Measurements from ENCODE around the gene ORC6.
"Not testable (repeated sequence)": the region's sequence is repeated elsewhere in the genome, so short reads cannot be mapped to it uniquely, and the experiment has no call there.

Gene ORC6

GRCh38 chr16:46689365-46690280 is at the start of gene ORC6:
TSS of gene ORC6 (plus strand) at chr16:46689659. CDS start at chr16:46689706, 47 bp downstream.
- in situ Hi-C loops (cut with MboI; ENCODE audit: low pct_unique_long_range_greater_than_20kb, low sequenced_read_pairs) = no loop called here
- DNase-seq = peak; percentile 96

GRCh38 chr16:46648656-46649055 is 40.8 kb upstream of the ORC6 start:
- no peak for DNase-seq
- in situ Hi-C loops (cut with MboI; ENCODE audit: low pct_unique_long_range_greater_than_20kb, low sequenced_read_pairs) = no loop called here

- in situ Hi-C loops (cut with MboI; ENCODE audit: low pct_unique_long_range_greater_than_20kb, low sequenced_read_pairs) = loop anchor here (25.0 kb wide), 1 partner anchor 263 kb away; no protein-coding TSS in a partner anchor
- DNase-seq = no peak
Measured at GRCh38 chr16:46649588-46650253, 39.7 kb upstream of the ORC6 start.

- in situ Hi-C loops (cut with MboI; ENCODE audit: low pct_unique_long_range_greater_than_20kb, low sequenced_read_pairs) = loop anchor here (25.0 kb wide), 1 partner anchor 262 kb away; no protein-coding TSS in a partner anchor
- DNase-seq = no peak
Measured at GRCh38 chr16:46650254-46650623, 39.2 kb upstream of the ORC6 start.

- in situ Hi-C loops (cut with MboI; ENCODE audit: low pct_unique_long_range_greater_than_20kb, low sequenced_read_pairs) = loop anchor here (25.0 kb wide), 1 partner anchor 261 kb away; no protein-coding TSS in a partner anchor
- peak; percentile 14 for DNase-seq
Measured at GRCh38 chr16:46651305-46651704, 38.2 kb upstream of the ORC6 start.

- peak; percentile 95 for DNase-seq
- in situ Hi-C loops (cut with MboI; ENCODE audit: low pct_unique_long_range_greater_than_20kb, low sequenced_read_pairs) = loop anchor here (25.0 kb wide), 1 partner anchor 253 kb away; no protein-coding TSS in a partner anchor
Measured at GRCh38 chr16:46658925-46659324, 30.5 kb upstream of the ORC6 start.

GRCh38 chr16:46662123-46662522 is 27.3 kb upstream of the ORC6 start:
- in situ Hi-C loops (cut with MboI; ENCODE audit: low pct_unique_long_range_greater_than_20kb, low sequenced_read_pairs) = loop anchor here (25.0 kb wide), 1 partner anchor 250 kb away; no protein-coding TSS in a partner anchor

GRCh38 chr16:46673320-46674013 is 16.0 kb upstream of the ORC6 start:
- in situ Hi-C loops (cut with MboI; ENCODE audit: low pct_unique_long_range_greater_than_20kb, low sequenced_read_pairs) = loop anchor here (25.0 kb wide), 1 partner anchor 239 kb away; no protein-coding TSS in a partner anchor

More at GRCh38 chr16:46662123-46662522, 27.3 kb upstream of the ORC6 start:
- DNase-seq = no peak

GRCh38 chr16:46677943-46678342 is 11.5 kb upstream of the ORC6 start:
- in situ Hi-C loops (cut with MboI; ENCODE audit: low pct_unique_long_range_greater_than_20kb, low sequenced_read_pairs); DNase-seq: not testable (repeated sequence)

More at GRCh38 chr16:46673320-46674013, 16.0 kb upstream of the ORC6 start:
- DNase-seq = peak; percentile 80

- DNase-seq; in situ Hi-C loops (cut with MboI; ENCODE audit: low pct_unique_long_range_greater_than_20kb, low sequenced_read_pairs): not testable (repeated sequence)
Measured at GRCh38 chr16:46681867-46682266, 7.6 kb upstream of the ORC6 start.

- in situ Hi-C loops (cut with MboI; ENCODE audit: low pct_unique_long_range_greater_than_20kb, low sequenced_read_pairs) = no loop called here
- no peak for DNase-seq
Measured at GRCh38 chr16:46686815-46687473, 2.5 kb upstream of the ORC6 start.

GRCh38 chr16:46687486-46687885 is 2.0 kb upstream of the ORC6 start:
- DNase-seq = no peak
- in situ Hi-C loops (cut with MboI; ENCODE audit: low pct_unique_long_range_greater_than_20kb, low sequenced_read_pairs) = no loop called here

- in situ Hi-C loops (cut with MboI; ENCODE audit: low pct_unique_long_range_greater_than_20kb, low sequenced_read_pairs) = no loop called here
- DNase-seq = peak; percentile 82
Measured at GRCh38 chr16:46688101-46688653, 1.3 kb upstream of the ORC6 start.

- DNase-seq = peak; percentile 97
- in situ Hi-C loops (cut with MboI; ENCODE audit: low pct_unique_long_range_greater_than_20kb, low sequenced_read_pairs) = no loop called here
Measured at GRCh38 chr16:46688654-46689364, 650 bp upstream of the ORC6 start, which contains the start of gene VPS35. TSS of gene VPS35 (minus strand) at chr16:46689178. CDS start at chr16:46689133, 45 bp downstream.

- peak; percentile 32 for DNase-seq
- in situ Hi-C loops (cut with MboI; ENCODE audit: low pct_unique_long_range_greater_than_20kb, low sequenced_read_pairs) = no loop called here
Measured at GRCh38 chr16:46690281-46691178, 1.1 kb downstream of the ORC6 start.

- DNase-seq = peak; percentile 61
- in situ Hi-C loops (cut with MboI; ENCODE audit: low pct_unique_long_range_greater_than_20kb, low sequenced_read_pairs) = no loop called here
Measured at GRCh38 chr16:46691726-46692125, 2.3 kb downstream of the ORC6 start.

- in situ Hi-C loops (cut with MboI; ENCODE audit: low pct_unique_long_range_greater_than_20kb, low sequenced_read_pairs) = no loop called here
- no peak for DNase-seq
Measured at GRCh38 chr16:46693598-46693997, 4.1 kb downstream of the ORC6 start.

Data from KBM-7 (cell line).